Measurements from ENCODE around the gene IGFBP2.

DNA sequence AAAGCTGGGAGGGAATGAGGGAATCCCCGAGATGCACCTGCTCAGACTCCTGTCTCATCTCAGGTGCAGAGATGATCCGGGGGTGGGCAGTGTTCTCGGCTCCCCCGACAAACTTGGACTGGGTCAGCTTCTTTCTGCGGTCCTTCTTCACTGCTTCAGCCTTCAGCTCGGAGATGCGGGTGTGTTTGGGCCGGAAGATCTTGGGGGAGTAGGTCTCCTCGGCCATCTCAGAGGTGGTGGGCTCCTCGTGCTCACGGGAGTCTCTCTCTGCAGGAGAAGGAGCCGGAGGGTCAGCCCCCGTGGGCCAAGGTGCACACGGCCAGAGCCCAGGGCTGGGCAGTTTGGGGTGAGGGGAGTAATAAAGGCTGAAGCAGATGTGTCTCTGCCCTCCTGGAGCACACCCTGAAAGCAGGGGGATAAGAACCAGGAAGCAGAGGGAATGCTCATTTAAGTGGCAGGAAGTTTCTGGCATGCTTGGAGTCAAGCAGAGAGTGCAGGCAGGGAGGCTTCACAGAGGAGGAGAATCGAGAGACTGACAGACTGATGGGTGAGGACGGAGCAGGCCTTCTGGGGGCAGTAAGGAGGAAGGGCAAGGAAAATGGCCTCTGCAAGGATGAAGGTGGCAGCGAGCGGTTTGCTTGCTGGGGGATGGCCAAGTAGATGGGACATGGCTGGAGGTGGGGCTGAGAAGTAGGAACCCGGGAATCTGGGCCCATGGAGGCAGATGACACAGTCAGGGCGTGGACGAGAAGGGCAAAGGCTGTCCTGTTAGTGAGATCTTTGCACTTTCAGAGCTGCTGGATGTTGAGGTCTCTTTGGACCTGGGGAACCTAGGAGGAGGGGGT is 45.8 kb downstream of the IGFBP2 start:
- TF ChIP-seq, protein P1, sequence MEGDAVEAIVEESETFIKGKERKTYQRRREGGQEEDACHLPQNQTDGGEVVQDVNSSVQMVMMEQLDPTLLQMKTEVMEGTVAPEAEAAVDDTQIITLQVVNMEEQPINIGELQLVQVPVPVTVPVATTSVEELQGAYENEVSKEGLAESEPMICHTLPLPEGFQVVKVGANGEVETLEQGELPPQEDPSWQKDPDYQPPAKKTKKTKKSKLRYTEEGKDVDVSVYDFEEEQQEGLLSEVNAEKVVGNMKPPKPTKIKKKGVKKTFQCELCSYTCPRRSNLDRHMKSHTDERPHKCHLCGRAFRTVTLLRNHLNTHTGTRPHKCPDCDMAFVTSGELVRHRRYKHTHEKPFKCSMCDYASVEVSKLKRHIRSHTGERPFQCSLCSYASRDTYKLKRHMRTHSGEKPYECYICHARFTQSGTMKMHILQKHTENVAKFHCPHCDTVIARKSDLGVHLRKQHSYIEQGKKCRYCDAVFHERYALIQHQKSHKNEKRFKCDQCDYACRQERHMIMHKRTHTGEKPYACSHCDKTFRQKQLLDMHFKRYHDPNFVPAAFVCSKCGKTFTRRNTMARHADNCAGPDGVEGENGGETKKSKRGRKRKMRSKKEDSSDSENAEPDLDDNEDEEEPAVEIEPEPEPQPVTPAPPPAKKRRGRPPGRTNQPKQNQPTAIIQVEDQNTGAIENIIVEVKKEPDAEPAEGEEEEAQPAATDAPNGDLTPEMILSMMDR (IDR thresholded peaks at IDR 0.05), result no peak
- no peak for TF ChIP-seq POLR2A (IDR thresholded peaks at IDR 0.05)

All from adrenal gland (tissue), 5 donors.